Heart left ventricle (tissue), 16 donors: Measurements from ENCODE around the gene ZNF860. TPM values are rescaled to one million over a fixed set of nuclear protein-coding genes. Genes with fewer than 3 reads are reported as not detected.

Experiments used
- ATAC-seq, 4 donors: fragments of 200-7000 bp; cut with Tn5 transposase; one replicate each; pipeline ENCODE4 v1.9.1; 2020 to 2022; ENCODE audit warnings: moderate library complexity in 4 of 4, mild to moderate bottlenecking in 3 of 4, moderate number of reproducible peaks in 1 of 4
- DNase-seq, 5 donors: peaks; one replicate each; pipeline ENCODE4 v3.0.0-alpha.2; 2020
- H3K27ac ChIP-seq, 12 donors: fragments of 200-600 bp; sonication (generic) in 4 of 12; one replicate each; pipeline versions ENCODE4 v1.5.0 to v1.8.0; 2016 to 2022; ENCODE audit warnings: mild to moderate bottlenecking in 2 of 12
- H3K27me3 ChIP-seq, 9 donors: fragments of 200-600 bp; sonication (generic) in 2 of 9; one replicate each; pipeline versions ENCODE4 v1.5.1 to v1.8.0; 2016 to 2022; ENCODE audit warnings: mild to moderate bottlenecking in 3 of 9
- H3K36me3 ChIP-seq, 9 donors: fragments of 200-600 bp; sonication (generic) in 2 of 9; one replicate each; pipeline versions ENCODE4 v1.5.0 to v1.8.0; 2018 to 2022; ENCODE audit warnings: mild to moderate bottlenecking in 2 of 9
- H3K4me1 ChIP-seq, 12 donors: fragments of 200-600 bp; sonication (generic) in 4 of 12; one replicate each; pipeline versions ENCODE4 v1.5.0 to v1.8.0; 2016 to 2022; ENCODE audit warnings: mild to moderate bottlenecking in 3 of 12
- H3K4me3 ChIP-seq, 12 donors: fragments of 200-600 bp; sonication (generic) in 4 of 12; one replicate each; pipeline versions ENCODE4 v1.5.0 to v1.8.0; 2017 to 2022; ENCODE audit warnings: mild to moderate bottlenecking in 9 of 12, moderate library complexity in 4 of 12
- H3K9me3 ChIP-seq, 12 donors: fragments of 200-600 bp; sonication (generic) in 4 of 12; one replicate each; pipeline versions ENCODE4 v1.5.0 to v1.8.0; 2016 to 2022; ENCODE audit warnings: mild to moderate bottlenecking in 1 of 12
- POLR2A ChIP-seq, 2 donors: fragments of 450-650 bp; IDR thresholded peaks; one replicate each; pipeline ENCODE4 v1.6.1; 2017; ENCODE audit warnings: antibody characterized with exemption in 2 of 2, mild to moderate bottlenecking in 2 of 2, moderate library complexity in 2 of 2
- WGBS, 4 donors: extraction: QIAGEN DNeasy Blood & Tissue Kit in 2 of 4; methylation state at CpG; one replicate each; pipeline versions ENCODE4 v1.1.5 to v1.1.7; 2013 to 2018; 5-methylcytosine and 5-hydroxymethylcytosine counted together
- intact Hi-C, 10 donors: fragments of 100-400 bp; cut with DNase I; formaldehyde crosslinking; loops; one replicate each; pipeline versions ENCODE4 v1.11.1 to v1.14.2; 2022
- polyA plus RNA-seq, 2 donors: library from polyadenylated mRNA; stranded (reverse); fragments of 200-250 nt; gene quantifications; one replicate each; pipeline ENCODE4 v1.2.3, GENCODE V29; 2013
- total RNA-seq, 9 donors: library from RNA; depleted of rRNA in 2 of 9; stranded (reverse); fragments of >200 nt in 2 of 9; fragmentation: NEBNext Ultra II Directional in 3 of 9; extraction: Animal tissue kit (Norgen Biotek cat#: 25700) in 3 of 9; gene quantifications; one replicate each; pipeline versions ENCODE4 v1.1.0 to v1.2.4, GENCODE V29; 2016 to 2023
- TF ChIP-seq, protein P1 (sequence below), 12 donors: fragments of 200-600 bp; sonication (generic) in 4 of 12; IDR thresholded peaks; one replicate each; pipeline versions ENCODE4 v1.5.0 to v1.8.0; 2018 to 2022; ENCODE audit warnings: antibody characterized with exemption in 12 of 12, mild to moderate bottlenecking in 5 of 12
- donor health status: ischemic (EF 13 %, LVEDD 7.1; RV severe dilation, severe dysfunction).
- donor health status: healthy with polysubstance abuse.
- donor health status: DM: no; HTN: yes; CAD: no.
- donor health status: DM: no; HTN: no; CAD: no.
- donor health status: ischemic (EF 25% LVEDD 6.9; RV normal size, moderate dysfunction).
- donor health status: ischemic (EF 25% LVEDD 5.7; RV mildly dilated, moderate dysfunction).
- donor health status: healthy.
- donor health status: DM: yes; HTN: yes; CAD: no.
- donor health status: ischemic (EF 35%, LVEDD 5.7; RV mildly dilated, moderate dysfunction).
- donor health status: nonischemic (EF 11% LVEDD 7.7; RV severe dilation, severe dysfunction).
- donor health status: DM: yes; HTN: yes; CAD: no.
- donor health status: PGD.
- donor health status: ischemic (EF 29% LVEDD 5.4; RV normal size, mild dysfunction).
- donor health status: nonischemic (EF 23%, LVEDD 6.1; RV moderate dilation, normal function).

ZNF860 gene
- total and polyA plus RNA-seq, 11 donors: 0.08 to 0.53 (median 0.14) TPM; not detected in 4

DNA sequence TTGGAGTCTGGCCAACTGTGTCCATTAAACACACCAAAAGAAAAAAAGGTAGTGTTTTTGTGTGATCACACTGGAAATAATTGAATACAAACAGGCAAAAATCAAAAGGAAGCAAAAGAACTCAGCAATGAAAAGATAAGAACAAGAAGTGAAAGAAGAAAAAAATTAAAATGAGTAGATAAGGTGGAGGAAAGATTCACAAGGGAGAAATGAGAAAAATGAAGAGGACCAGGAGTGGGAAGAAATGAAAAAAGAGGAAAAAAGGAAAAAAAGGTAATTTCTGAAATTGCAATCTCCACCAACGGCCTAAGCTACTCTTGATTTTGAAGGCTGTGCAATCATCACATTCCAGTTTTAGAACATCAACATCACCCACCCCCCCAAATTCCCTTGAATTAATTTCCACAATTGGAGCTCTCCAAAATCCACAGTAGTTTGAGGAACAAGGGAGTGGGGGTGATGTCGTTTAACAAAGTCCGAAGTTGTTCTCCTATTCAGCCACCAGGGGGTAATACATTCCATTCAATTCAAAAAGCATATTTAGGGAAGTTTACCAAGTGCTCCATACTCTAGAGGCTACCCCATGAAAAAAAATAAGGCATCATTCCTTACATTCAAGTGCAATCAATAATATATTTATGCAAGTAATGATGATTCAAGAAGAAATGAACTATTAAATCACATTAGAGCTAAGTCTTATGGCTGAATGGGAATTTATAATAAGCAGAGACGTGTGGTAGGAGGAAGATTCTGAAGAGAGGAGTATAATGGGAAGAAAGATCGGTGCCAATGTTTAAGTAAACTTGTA lies 37.4 kb downstream of the ZNF860 start:
- H3K36me3 ChIP-seq: no peaks in the 10 kb centered on the region
- ATAC-seq (peak; percentile 15 to 89 (median 79)), DNase-seq (no peak)
- no peaks in the 10 kb centered on the region for H3K9me3 ChIP-seq
- no peak overlapping the region for H3K27ac ChIP-seq
- H3K4me3 ChIP-seq: no peak overlapping the region
- WGBS, 4 donors: 49 to 54% (median 54%) methylated on average over 5 of the region's 5 CpGs
- TF ChIP-seq, protein P1, sequence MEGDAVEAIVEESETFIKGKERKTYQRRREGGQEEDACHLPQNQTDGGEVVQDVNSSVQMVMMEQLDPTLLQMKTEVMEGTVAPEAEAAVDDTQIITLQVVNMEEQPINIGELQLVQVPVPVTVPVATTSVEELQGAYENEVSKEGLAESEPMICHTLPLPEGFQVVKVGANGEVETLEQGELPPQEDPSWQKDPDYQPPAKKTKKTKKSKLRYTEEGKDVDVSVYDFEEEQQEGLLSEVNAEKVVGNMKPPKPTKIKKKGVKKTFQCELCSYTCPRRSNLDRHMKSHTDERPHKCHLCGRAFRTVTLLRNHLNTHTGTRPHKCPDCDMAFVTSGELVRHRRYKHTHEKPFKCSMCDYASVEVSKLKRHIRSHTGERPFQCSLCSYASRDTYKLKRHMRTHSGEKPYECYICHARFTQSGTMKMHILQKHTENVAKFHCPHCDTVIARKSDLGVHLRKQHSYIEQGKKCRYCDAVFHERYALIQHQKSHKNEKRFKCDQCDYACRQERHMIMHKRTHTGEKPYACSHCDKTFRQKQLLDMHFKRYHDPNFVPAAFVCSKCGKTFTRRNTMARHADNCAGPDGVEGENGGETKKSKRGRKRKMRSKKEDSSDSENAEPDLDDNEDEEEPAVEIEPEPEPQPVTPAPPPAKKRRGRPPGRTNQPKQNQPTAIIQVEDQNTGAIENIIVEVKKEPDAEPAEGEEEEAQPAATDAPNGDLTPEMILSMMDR (IDR thresholded peaks at IDR 0.05): peak; percentile 64 to 82 (median 75)
- TF ChIP-seq POLR2A (IDR thresholded peaks at IDR 0.05): no peak
- intact Hi-C loops: loop anchor here in 6 of 10 donors (1.0 to 10.0 kb wide), 3 partner anchors 125 to 326 kb away; no protein-coding TSS in a partner anchor
- peaks cover 0 to 2% (median 0%) of the 10 kb centered on the region in 12 donors for H3K4me1 ChIP-seq
- H3K27me3 ChIP-seq: no peaks in the 10 kb centered on the region

DNA sequence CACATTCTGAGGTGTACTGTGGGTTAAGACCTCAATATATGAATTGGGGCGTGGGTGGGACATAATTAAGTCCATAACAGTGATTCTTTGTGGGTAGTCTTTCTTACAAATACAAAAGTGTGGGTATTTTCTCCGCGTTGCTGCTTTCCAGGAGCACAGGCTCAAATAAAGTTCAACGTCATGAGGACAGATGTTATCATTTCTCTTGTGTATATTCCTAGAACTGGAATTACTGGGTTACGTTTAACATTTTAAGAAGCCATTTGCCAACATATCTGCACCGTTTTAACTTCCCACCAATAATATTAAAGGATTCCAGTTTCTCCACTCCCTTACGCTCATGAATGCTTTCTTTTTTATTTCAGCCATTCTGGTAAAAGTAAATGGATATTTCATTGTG lies 39.6 kb downstream of the ZNF860 start:
- WGBS, 4 donors: 71 to 80% (median 73%) methylated on average over 7 of the region's 7 CpGs
- no peak for TF ChIP-seq POLR2A (IDR thresholded peaks at IDR 0.05)
- TF ChIP-seq, protein P1 (IDR thresholded peaks at IDR 0.05): no peak
- no peaks in the 10 kb centered on the region for H3K9me3 ChIP-seq
- DNase-seq: no peak
- intact Hi-C loops: loop anchor here in 2 of 10 donors (1.0 to 2.0 kb wide), 2 partner anchors 123 to 124 kb away; no protein-coding TSS in a partner anchor
- no peak overlapping the region for H3K27ac ChIP-seq
- H3K4me3 ChIP-seq: no peak overlapping the region
- peaks cover 0 to 2% (median 0%) of the 10 kb centered on the region in 12 donors for H3K4me1 ChIP-seq
- no peaks in the 10 kb centered on the region for H3K36me3 ChIP-seq
- ATAC-seq: no peak
- H3K27me3 ChIP-seq: no peaks in the 10 kb centered on the region

DNA sequence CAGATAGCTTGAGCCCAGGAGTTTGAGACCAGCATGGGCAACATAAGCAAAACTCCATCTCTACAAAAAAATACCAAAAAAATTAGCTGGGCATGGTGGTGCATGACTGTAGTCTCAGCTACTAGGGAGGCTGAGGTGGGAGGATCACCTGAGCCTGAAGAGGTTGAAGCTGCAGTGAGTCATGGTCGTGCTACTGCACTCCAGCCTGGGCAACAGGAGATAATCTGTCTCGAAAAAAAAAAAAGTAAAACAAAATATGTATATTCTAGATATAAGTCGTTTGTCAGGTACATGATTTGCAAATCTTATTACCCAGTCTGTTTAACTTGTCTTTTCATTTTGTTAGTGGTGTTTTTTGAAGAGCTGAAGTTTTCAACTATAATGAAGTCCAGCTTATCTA lies 40.2 kb downstream of the ZNF860 start:
- TF ChIP-seq, protein P1 (IDR thresholded peaks at IDR 0.05): no peak
- TF ChIP-seq POLR2A (IDR thresholded peaks at IDR 0.05): no peak
- Histone ChIP-seq H3K27me3 (no peaks in the 10 kb centered on the region), H3K9me3 (no peaks in the 10 kb centered on the region), H3K27ac (no peak overlapping the region), H3K4me1 (peaks cover 0 to 2% (median 0%) of the 10 kb centered on the region in 12 donors), H3K4me3 (no peak overlapping the region), H3K36me3 (no peaks in the 10 kb centered on the region)
- intact Hi-C loops: loop anchor here in 2 of 10 donors (1.0 to 2.0 kb wide), 2 partner anchors 123 kb away; no protein-coding TSS in a partner anchor
- ATAC-seq (no peak), DNase-seq (no peak)
- 70 to 85% (median 74%) methylated on average over 3 of the region's 3 CpGs for WGBS, 4 donors

DNA sequence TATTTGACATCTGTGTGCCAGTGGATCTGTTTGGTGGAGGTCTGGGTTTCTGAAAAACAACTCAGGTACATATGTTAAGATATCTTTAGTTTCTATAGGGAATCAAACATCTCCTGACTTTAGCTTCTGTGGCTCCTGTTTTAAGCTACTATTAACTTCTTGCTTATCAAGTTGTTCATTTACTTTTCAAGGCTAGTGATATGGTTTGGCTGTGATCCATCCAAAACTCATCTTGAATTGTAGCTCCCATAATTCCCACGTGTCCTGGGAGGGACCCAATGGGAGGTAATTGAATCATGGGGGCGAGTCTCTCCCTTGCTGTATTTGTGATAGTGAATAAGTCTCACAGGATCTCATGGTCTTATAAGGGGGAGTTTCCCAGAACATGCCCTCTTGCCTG lies 41.4 kb downstream of the ZNF860 start:
- intact Hi-C loops: no loop called here
- H3K27me3 ChIP-seq: no peaks in the 10 kb centered on the region
- no peaks in the 10 kb centered on the region for H3K36me3 ChIP-seq
- H3K27ac ChIP-seq: no peak overlapping the region
- TF ChIP-seq, protein P1 (IDR thresholded peaks at IDR 0.05): no peak
- TF ChIP-seq POLR2A (IDR thresholded peaks at IDR 0.05): no peak
- DNase-seq (no peak), ATAC-seq (no peak)
- WGBS, 4 donors: 72 to 86% (median 73%) methylated on average over 2 of the region's 2 CpGs
- H3K4me1 ChIP-seq: no peaks in the 10 kb centered on the region
- no peaks in the 10 kb centered on the region for H3K9me3 ChIP-seq
- no peak overlapping the region for H3K4me3 ChIP-seq
